Measurements from ENCODE around the gene SECTM1.
"Not testable (repeated sequence)": the region's sequence is repeated elsewhere in the genome, so short reads cannot be mapped to it uniquely, and the experiment has no call there.

The SECTM1 gene

GRCh38 chr17:82348866-82349265, 15.3 kb upstream of the SECTM1 start:
- no peaks in the 10 kb centered on the region; the same call in 1 of the 2 replicates for H3K27me3 ChIP-seq (replicated peaks; ENCODE audit: control insufficient read depth, insufficient read depth, low read length)
- no peak for DNase-seq (ENCODE audit: extremely low read depth, insufficient read length)
- TF ChIP-seq CTCF (IDR thresholded peaks at IDR 0.05; ENCODE audit: insufficient read depth, low read length, poor library complexity, severe bottlenecking) = no peak
- H3K36me3 ChIP-seq (ENCODE audit: control insufficient read depth, insufficient read depth, low read length) = no peaks in the 10 kb centered on the region
- H3K4me3 ChIP-seq (replicated peaks; ENCODE audit: low read depth, low read length) = no peak overlapping the region

GRCh38 chr17:82348434-82348833, 14.9 kb upstream of the SECTM1 start:
- no peak overlapping the region for H3K4me3 ChIP-seq (replicated peaks; ENCODE audit: low read depth, low read length)
- H3K27me3 ChIP-seq (replicated peaks; ENCODE audit: control insufficient read depth, insufficient read depth, low read length) = no peaks in the 10 kb centered on the region; the same call in 1 of the 2 replicates
- H3K36me3 ChIP-seq (ENCODE audit: control insufficient read depth, insufficient read depth, low read length) = no peaks in the 10 kb centered on the region
- TF ChIP-seq CTCF (IDR thresholded peaks at IDR 0.05; ENCODE audit: insufficient read depth, low read length, poor library complexity, severe bottlenecking) = no peak
- no peak for DNase-seq (ENCODE audit: extremely low read depth, insufficient read length)

DNA sequence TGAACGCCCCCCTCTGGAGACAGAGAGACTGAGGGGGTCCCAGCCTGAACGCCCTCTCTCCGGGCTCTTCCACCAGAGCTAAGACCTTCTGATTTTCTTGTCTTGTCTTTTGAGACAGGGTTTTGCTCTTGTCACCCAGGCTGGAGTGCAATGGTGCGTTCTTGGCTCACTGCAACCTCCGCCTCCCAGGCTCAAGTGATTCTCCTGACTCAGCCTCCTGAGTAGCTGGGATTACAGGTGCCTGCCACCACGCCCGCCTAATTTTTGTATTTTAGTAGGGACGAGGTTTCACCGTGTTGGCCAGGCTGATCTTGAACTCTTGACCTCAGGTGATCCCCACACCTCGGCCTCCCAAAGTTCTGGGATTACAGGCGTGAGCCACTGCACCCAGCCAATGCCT, 14.4 kb upstream of the SECTM1 start:
- not testable (repeated sequence) for H3K36me3 ChIP-seq (ENCODE audit: control insufficient read depth, insufficient read depth, low read length); H3K27me3 ChIP-seq (replicated peaks; ENCODE audit: control insufficient read depth, insufficient read depth, low read length); H3K4me3 ChIP-seq (replicated peaks; ENCODE audit: low read depth, low read length); DNase-seq (ENCODE audit: extremely low read depth, insufficient read length)

DNA sequence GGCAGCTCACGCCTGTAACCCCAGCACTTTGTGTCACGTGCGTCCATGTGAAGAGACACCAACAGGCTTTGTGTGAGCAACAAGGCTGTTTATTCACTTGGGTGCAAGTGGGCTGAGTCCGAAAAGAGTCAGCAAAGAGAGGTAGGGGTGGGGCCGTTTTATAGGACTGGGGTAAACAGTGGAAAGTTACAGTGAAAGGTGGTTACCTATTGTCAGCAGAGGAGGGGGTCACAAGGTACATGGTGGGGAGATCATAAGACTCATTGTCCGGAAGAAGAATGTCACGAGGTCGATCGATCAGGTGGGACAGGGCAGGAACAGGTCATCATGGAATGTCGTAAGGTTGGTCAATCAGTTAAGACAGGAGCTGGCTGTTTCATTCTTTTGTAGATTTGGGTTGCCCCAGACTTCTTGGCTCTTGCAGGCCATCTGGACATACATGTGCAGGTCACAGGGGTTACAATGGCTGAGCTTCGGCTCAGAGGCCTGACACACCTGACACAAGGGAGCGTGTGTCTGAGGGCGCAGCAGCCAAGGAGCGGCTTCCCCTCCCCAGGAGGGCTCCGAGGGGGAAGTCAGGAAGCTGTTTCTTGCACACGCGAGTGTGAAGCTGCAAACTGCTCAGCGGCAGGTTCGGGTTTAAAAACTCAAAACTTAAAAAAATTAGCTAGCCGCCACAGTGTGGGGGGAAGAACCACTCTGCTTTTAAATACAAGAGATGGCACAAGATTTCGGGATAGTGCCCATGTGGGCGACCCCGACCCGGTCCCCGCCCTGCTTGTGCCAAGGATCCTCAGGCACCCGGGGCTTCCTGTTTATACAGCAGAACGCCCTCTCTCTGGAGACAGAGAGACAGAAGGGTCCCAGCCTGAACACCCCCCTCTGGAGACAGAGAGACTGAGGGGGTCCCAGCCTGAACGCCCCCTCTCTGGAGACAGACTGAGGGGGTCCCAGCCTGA, 13.1 kb upstream of the SECTM1 start:
- TF ChIP-seq CTCF (IDR thresholded peaks at IDR 0.05; ENCODE audit: insufficient read depth, low read length, poor library complexity, severe bottlenecking) = no peak
- Histone ChIP-seq H3K36me3 (ENCODE audit: control insufficient read depth, insufficient read depth, low read length) (no peaks in the 10 kb centered on the region), H3K4me3 (replicated peaks; ENCODE audit: low read depth, low read length) (no peak overlapping the region), H3K27me3 (replicated peaks; ENCODE audit: control insufficient read depth, insufficient read depth, low read length) (no peaks in the 10 kb centered on the region; the same call in 1 of the 2 replicates)
- no peak for DNase-seq (ENCODE audit: extremely low read depth, insufficient read length)

DNA sequence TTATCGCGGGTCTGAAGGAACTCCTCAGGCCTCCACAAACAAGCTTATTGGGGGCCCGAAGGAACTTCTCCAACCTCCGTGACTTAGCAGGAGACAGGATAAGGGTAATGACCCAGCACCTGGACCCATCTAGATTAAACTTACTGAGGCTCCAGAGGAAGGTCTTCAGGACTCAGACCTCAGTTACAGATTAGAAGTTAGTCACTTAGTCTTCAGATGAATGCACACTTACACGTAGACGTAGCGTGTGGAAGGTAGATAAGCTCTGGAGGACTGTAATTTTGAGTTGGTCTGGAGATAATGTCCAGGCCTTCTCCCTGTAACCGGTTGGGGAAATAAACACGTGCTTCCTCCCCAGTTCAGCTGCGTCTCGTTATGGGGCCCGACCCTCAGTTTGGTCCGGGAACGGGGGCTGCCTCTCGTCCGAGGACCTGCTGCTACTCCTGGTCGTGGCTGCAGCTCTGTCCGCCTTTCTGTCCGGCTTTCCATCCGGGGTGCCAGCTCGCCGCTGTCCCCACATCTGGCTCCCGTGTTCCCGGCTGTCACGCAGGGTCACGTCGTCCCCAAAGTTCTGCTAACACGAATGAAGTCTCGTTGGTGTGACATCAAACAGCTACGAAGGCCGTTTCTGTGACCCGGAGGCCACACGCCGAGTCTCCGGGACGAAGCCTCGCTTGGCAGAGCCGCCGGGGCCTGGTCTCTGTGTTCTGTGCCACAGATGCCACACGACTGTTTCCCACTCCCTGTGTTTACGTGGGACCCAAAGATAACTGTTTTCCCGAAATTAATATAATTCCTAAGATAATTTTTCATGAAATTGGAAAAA, 11.8 kb upstream of the SECTM1 start:
- no peak for TF ChIP-seq CTCF (IDR thresholded peaks at IDR 0.05; ENCODE audit: insufficient read depth, low read length, poor library complexity, severe bottlenecking)
- H3K36me3 ChIP-seq (ENCODE audit: control insufficient read depth, insufficient read depth, low read length) = no peaks in the 10 kb centered on the region
- DNase-seq (ENCODE audit: extremely low read depth, insufficient read length) = no peak
- no peaks in the 10 kb centered on the region; the same call in 1 of the 2 replicates for H3K27me3 ChIP-seq (replicated peaks; ENCODE audit: control insufficient read depth, insufficient read depth, low read length)
- H3K4me3 ChIP-seq (replicated peaks; ENCODE audit: low read depth, low read length) = no peak overlapping the region

All from GM06990 (cell line).